T47D (cell line): ENCODE data around the gene TASP1.
A peak's percentile ranks its signal among the peaks of the same experiment; 100 is the strongest.

ENCODE experiments used
- DNase-seq, 2 experiments: peaks; one replicate each; pipeline versions ENCODE4 v3.0.0 to v3.0.0-alpha.2; 2011 to 2012; ENCODE audit warnings: low read depth in 1 of 2, low spot score in 1 of 2
- JUND ChIP-seq: IDR thresholded peaks from 2 replicates; pipeline ENCODE4 v1.6.1; 2012; ENCODE audit warnings: low read depth
- in situ Hi-C: cut with HindIII; loops from 2 replicates; pipeline ENCODE4 v1.10.0; 2016; ENCODE audit warnings: low sequenced_read_pairs, low pct_unique_long_range_greater_than_20kb

TASP1 gene, protein sequence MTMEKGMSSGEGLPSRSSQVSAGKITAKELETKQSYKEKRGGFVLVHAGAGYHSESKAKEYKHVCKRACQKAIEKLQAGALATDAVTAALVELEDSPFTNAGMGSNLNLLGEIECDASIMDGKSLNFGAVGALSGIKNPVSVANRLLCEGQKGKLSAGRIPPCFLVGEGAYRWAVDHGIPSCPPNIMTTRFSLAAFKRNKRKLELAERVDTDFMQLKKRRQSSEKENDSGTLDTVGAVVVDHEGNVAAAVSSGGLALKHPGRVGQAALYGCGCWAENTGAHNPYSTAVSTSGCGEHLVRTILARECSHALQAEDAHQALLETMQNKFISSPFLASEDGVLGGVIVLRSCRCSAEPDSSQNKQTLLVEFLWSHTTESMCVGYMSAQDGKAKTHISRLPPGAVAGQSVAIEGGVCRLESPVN

DNA sequence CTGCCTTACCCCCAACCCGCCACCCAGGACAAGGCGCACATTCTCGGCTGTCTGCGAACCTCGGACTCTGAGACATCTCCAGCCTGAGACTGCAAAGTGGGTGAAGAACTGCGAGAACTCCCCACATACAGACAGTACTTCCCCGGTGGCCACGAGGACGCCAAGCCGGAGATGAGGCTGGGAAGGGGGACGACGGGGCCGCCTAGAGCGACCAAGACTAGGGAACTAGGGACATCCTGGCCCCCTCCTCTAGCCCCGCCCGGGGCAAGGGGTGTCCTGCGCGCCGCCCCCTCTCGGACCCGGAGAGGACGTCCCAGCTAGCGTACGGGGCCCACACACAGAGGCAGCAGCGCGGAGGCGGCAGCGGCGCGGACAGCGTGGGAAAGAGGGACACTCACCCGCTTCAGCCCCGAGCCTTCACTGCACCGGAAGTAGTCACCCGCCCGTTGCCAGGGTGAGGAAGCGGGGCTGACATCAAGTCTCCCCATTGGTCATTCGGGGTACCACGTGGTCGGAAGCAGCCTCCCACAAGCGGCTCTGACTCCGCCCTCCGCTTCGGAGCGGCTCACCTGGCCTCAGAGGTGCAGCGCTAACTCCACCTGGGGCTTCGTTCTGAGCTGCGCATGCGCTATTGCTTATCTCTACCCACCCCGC lies at the start of gene TASP1:
TSS of gene TASP1 (minus strand) at position 437 of the 654 bp plus-strand sequence. CDS start 8,854 bp downstream, outside the sequence.
- no peak for TF ChIP-seq JUND
- in situ Hi-C loops = no loop called here

DNA sequence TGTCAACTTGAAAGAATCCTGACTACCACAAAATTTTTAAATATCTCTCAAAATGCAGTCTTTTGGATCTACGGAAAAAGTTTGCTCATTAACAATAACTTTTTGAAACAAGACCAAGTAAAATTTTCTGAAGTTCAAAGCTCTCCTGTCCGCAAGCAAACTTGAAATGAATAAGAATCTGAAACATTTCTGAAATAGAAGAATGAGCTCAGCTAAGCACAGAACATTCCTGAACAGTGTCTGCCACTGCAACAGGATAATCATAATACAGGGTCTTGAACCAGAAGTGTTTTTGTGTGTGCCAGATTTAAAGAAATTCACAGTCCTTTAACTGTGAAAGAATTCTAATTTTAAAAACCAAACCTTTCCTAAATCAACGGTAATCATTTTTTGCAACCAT lies 49.1 kb upstream of the TASP1 start:
- no peak for TF ChIP-seq JUND
- in situ Hi-C loops = no loop called here

More for the DNA sequence above, at the start of gene TASP1:
- peak; percentile 91 to 98 for DNase-seq

DNA sequence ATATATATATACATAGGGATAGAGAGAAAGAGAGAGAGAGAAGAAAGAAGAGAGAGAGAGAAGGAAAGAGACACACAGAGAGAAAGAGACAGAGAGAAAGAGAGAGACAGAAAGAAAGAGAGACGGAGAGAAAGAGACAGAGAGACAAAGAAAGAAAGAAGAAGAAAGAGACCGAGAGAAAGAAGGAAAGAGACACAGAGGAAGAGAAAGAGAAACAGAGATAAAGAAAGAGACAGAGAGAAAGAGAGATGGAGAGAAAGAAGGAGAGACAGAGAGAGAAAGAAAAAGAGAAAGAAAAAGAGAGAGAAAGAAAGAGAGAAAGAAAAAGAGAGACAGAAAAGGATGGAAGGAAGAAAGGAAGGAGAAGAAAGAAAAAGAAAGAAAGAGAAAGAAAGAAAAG lies 46.9 kb upstream of the TASP1 start:
- no peak for DNase-seq
- no peak for TF ChIP-seq JUND
- in situ Hi-C loops = no loop called here

More for the DNA sequence above, 49.1 kb upstream of the TASP1 start:
- DNase-seq = no peak

DNA sequence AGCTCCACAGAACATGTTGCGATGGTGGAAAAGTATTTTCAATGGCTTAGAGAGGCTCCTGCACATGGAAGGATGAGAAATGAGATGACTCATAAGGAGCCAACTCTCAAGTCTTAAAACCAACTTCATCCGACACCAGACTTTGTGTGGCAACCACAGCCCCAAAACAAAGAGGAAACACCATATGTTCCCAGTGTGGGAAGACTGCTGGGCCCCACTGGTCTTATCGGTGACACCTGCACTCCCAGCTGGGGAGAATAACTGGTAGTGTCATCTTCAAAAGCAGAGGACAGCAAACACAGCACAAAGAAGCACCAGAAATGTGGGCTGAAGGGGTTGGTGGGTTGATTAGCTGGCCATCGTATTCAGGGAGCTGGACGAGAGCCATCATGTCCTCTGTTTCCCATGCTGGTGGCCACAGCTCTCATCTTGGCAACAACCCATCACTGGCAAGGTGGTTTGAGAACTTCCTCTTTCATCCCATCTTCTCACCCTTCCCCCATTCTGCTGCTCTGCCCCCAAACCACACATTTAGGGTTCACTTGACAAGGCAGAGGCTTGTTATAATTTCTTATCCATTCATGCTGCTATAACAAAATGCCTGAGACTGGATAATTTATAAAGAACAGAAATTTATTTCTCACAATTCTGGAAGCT lies 46.0 kb upstream of the TASP1 start:
- no peak for DNase-seq
- in situ Hi-C loops = no loop called here
- no peak for TF ChIP-seq JUND

DNA sequence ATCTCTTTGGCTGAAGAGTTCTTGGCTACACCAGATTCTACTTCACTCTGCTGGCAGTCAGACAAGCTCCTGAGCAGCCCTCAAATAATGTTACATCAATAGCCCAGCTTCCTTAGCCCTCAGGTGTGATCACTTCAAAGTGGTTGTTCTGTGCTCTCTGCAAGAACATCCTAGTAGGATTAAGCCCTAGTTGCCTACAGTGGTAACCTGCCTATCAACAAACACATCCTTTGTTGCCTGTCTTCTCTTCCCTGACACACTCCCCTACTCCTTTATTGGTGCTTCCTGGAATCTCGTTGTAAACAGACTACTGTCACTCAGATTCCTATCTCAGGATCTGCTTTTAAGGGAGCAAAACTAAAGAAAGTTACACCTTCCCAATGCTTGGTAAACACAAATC lies 45.1 kb upstream of the TASP1 start:
- DNase-seq = no peak
- TF ChIP-seq JUND = no peak
- in situ Hi-C loops = no loop called here

DNA sequence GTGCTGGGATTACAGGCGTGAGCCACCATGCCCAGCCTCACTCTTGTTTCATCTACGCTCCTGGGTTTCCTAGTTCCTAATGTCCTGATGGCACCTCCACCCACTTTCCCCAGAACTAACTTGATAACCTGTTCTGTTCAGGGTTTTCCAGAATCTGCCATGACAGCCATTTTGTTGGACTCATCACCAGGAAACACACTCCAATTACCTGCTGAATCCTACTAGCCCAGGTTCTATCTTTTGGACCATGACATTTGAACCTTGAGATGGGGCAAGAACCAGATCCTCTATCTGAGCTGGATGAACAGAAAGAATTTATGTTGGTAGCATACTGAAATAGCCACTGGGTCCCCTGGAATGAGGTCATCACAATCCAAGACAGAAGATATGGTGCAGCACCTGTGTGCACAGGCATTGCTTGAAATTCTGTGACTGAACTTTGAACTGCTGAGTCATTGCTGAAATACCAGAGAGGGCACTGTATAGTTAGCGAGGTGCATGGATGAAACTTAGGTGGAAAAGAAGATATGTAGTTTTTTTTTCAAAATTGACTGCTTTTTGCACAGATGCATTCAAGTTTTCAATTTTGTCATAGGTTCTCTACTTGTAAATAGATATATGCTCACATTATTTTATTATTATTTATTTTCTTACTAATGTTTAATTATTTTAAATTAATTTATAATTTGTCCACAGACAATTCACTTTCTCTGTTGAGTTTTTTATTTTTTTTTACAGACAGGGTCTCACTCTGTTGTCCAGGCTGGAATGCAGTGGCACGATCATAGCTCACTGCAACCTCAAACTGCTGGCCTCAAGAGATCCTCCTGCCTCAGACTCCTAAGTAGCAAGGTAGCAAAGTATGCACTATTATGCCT lies 42.8 kb upstream of the TASP1 start:
- in situ Hi-C loops = no loop called here
- no peak for TF ChIP-seq JUND
- no peak for DNase-seq

DNA sequence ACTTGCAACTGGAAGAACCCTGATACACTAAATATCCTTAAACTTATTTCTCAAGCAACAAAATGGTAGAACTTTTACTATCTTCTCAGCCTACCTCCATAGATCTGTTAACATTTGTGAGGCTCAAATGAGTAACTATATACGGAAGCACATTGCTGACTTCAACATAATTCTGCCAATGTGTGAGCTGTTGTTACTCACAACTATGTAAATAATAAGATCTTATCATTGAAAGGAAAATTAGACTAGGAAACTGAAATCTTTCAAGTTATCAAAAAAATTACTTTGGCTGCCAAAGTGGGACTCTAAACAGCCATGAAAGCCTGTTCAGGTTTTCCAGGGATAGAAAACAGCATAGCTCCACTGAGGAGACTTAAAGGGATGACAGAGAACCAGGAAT lies 40.2 kb upstream of the TASP1 start:
- in situ Hi-C loops = no loop called here
- no peak for DNase-seq
- TF ChIP-seq JUND = no peak

DNA sequence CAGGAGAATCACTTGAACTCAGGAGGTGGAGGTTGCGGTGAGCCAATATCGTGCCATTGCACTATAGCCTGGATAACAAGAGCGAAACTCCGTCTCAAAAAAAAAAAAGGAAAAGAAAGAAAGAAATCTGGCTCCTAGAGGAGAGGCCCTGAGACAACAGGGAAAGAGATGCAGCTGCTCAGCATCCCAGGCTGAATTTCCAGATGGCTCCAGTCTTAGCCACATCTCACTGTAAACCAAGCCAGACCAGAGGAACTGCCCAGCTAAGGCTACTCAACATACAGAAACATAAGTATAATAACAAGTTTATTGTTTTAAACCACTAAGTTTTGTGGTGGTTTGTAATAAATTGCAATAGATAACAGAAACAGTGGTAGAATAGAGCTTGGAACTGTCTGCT lies 38.5 kb upstream of the TASP1 start:
- no peak for TF ChIP-seq JUND
- in situ Hi-C loops = no loop called here
- no peak for DNase-seq

DNA sequence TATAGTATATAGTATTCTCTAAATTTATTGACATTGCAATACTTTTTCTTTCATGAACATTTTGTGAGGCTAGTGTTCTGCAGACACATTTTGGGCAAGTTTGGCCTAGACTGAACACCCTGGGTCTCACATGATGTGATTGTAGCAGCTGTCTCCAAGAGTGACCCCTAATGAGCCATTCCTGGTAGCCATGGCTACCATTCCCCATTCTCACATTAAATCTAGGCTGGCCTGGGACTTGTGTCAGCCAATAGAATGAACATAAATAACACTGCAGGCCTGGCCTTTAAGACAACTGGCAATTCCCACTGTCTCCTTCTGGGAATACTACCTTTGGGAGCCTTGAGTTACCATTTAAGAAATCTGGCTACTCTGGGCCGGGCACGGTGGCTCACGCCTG lies 38.0 kb upstream of the TASP1 start:
- DNase-seq = no peak
- TF ChIP-seq JUND = no peak
- in situ Hi-C loops = no loop called here

DNA sequence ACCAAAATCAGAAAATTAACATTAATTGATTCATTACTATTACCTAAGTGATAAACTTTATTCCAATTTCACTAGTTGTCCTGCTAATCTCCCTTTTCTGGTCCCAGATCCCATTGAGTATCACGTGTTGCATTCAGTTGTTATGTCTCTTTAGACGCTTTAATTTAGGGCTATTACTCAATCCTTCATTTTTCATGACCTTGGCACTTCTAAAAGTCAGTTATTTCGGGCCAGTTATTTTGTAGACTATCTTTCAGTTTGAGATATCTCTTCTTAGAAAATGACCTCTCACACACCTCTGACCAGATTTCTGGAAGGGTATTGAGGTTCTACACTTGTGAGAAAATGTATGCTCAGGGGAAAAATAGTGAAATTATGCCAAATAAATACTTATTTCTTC lies 34.0 kb upstream of the TASP1 start:
- in situ Hi-C loops = no loop called here
- TF ChIP-seq JUND = no peak

DNA sequence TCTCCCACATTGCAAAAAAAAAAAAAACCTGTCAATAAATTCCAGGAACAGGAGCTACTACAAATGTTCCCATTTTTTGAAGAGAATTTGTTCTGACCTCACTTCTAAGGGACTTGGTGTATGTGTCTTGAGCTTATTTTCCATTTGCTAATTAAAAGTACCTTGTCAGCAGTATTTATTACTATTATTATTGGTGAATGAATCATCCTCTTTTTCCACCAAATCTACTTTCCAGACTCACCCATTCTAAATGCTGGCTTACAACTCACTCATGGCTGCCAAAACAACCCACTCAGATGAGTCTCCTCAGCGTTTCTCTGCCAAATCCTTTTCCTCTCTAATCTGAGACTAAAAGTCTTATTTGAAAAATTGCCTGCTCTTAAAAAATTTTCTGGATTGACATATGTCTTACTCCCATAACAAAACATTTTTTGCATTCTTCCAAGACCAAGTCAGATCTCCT lies 33.2 kb upstream of the TASP1 start:
- in situ Hi-C loops = no loop called here
- no peak for DNase-seq
- TF ChIP-seq JUND = no peak

More for the DNA sequence above, 34.0 kb upstream of the TASP1 start:
- no peak for DNase-seq

DNA sequence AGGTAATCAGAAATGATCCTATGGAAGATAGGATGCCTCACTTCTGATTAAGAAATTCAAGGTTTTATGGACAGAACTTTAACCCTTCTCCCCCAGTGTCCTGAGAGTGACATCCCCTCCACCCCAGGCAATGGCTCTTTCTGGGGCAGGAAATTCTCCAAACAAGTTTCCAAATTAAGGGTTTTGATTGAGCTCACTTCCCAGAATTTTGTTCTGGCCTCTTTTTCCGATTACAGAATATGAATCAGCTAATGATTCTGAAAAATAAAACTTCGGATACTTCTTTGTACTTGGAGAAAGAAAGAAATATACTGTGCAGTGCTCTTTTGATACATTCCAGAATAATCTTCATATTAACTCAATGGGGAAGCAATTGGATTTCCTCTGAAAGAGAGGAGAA lies 32.8 kb upstream of the TASP1 start:
- in situ Hi-C loops = no loop called here
- no peak for TF ChIP-seq JUND

More for the DNA sequence above, 32.8 kb upstream of the TASP1 start:
- no peak for DNase-seq
